Fibroblast of skin of right biceps (primary cell): ENCODE measurements around the gene INSL3.
"Not testable (repeated sequence)": the region's sequence is repeated elsewhere in the genome, so short reads cannot be mapped to it uniquely, and the experiment has no call there.

Source experiments
- DNase-seq: peaks from one replicate; pipeline ENCODE4 v3.0.0-alpha.2; 2013

The INSL3 gene

DNA sequence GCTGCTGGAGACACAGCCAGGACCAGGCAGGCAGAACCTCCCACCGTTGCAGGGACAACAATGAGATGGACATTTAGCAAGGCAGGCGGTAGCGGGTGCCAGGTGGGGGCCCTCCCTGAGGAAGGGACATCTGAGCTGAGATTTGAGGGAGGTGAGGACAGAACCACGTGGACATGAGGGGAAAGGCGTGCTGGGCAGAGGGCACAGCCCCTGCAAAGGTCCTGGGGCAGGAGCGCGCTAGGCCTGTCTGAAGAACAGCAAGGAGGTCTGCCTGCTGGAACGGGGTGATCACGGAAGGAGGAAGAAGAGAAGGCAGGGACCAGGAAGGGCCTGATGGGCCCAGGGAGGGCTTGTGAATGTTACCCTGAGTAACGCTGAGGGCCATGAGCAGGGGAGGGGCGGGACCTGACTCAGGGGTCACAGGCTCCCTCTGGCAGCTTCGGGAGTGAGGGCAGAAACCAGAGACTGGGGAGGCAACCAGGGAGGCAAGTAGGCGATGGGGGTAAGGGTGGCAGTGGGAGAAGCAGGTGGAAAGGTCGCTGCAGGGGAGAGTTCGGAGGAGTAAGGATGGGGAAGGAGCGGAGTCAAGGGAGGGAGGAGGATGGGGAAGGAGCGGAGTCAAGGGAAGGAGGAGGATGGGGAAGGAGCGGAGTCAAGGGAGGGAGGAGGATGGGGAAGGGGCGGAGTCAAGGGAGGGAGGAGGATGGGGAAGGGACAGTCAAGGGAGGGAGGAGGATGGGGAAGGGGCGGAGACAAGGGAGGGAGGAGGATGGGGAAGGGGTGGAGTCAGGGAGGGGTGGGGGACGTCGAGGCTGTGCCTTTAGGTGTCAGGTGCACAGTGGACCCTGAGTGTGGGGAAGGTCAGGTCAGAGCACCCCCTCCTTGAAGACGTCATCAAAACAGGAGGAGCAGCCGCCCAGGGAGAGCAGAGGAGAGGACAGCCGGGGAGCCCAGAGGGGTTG lies 42.1 kb downstream of the INSL3 start:
- DNase-seq: peak; percentile 52

DNA sequence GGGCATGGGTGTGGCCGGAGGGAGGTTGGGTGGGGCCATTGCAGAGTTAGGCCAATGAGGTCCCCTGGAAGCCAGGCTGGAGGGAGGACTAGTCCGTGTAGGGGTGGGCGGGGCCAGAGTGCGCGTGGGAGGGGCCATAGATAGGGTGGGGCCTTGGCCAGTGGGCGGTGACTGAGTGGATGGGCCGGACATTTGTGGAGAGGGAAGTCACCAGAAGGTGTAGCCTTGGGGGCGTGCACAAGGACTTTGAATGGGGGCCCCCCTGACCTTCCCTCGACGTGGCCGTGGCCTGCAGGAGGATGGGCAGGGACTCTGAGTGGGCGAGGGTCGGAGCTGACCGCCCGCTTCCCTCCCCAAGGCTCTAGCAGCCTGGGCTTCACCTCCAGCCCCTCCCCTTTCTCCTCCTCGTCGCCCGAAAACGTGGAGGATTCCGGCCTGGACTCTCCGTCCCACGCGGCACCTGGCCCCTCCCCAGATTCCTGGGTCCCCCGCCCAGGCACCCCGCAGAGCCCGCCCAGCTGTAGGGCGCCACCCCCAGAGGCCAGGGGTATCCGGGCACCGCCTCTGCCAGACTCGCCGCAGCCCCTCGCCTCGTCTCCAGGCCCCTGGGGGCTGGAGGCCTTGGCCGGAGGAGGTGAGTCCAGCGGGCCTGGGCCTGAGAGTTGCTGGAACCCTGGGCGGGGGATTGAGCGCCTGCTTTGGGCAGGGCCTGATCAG lies 42.9 kb downstream of the INSL3 start:
- peak; percentile 48 for DNase-seq

DNA sequence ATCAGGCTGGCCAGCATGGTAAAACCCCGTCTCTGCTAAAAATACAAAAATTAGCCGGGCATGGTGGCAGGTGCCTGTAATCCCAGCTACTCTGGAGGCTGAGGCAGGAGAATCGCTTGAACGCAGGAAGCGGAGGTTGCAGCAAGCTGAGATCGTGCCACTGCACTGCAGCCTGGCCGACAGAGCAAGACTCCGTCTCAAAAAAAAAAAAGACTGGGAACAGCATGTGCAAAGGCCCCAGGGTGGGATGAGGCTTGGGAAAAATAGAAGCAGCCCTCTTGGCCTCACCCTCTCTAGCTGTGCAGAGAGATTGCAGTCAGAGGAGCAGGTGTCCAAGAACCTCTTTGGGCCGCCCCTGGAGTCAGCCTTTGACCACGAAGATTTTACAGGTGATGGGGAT lies 43.5 kb downstream of the INSL3 start:
- DNase-seq: not testable (repeated sequence)

DNA sequence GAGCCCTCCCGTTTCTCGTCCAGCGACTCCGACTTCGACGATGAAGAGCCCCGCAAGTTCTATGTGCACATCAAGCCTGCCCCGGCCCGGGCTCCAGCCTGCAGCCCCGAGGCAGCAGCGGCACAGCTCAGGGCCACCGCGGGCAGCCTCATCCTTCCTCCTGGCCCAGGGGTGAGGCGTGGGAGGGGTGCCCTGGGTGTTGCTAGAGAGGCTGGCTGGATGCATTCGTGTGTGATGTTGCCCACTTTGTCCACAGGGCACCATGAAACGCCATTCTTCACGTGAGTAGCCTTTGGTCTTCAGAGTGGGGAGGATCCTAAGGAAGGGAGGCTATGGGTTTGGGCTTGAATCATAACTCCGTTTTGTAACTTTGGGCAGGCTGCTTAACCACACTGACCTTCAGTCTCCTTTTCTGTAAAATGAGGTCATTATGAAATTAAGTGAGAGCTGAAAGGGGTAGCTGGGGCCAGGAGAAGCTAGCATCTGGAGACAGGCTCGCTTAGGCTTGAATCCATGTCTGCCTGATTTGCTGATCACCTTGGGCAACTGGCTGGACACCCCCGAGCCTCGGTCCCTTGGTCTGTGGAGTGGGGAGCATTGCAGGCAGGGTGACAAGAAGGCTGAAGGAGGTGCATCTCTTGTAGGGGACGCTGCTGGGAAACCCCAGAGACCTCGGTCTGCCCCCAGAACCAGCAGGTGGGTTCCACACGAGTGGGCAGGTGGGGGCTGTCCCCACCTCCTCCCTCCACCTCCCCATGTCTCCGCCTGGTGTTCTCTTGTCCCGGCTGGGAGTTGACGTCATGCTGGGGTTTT lies 45.1 kb downstream of the INSL3 start:
- no peak for DNase-seq

DNA sequence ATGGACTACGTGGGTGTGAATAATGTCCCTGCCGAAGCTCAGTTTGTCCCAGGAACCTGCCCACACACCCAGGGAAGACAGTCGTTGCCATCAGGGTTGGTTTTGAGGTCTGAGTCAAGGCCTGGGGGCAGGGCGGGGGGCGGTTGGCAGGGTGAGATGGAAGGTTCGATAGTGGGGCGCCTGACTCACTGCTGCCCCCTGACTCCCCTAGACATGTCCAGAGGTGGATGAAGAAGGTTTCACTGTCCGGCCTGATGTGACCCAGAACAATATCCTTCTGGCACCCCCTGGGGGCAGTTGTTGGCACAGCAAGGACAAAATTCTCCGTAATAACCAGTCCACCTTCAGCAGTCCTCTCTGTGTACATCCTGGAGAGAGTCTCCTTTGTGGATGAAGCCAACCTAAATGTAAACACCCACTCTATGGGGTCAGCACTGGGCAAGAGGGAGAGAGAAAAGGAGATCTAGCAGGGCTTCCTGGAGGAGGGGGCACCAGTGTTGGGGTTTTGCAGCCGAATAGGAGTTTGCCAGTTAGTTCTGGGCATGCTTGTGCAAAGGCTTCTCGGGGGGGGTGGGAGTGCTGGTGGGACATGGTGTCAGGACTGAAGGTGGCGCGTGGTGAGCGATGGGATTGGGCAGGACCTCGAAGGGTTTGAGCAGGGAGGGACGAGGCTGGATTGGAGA lies 45.9 kb downstream of the INSL3 start:
- DNase-seq: peak; percentile 16

DNA sequence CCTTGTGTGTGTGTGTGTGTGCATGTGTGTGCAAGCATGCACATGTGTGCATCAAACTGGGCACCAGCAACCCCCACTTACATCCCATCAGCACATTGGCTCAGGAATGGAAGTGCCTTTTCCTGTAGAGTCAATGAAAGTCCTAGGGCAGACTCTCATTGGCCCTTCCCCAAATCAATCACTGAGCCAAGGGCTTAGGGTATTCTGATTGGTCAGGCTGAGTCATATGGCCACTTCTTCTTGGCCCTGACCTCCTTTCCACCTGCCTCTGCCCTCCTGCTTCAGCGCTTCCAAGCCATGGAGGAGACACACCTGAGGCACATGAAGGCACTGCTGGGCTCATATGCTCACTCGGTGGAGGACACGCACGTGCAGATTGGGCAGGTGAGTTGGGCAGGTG lies 49.1 kb downstream of the INSL3 start:
- peak; percentile 41 for DNase-seq

DNA sequence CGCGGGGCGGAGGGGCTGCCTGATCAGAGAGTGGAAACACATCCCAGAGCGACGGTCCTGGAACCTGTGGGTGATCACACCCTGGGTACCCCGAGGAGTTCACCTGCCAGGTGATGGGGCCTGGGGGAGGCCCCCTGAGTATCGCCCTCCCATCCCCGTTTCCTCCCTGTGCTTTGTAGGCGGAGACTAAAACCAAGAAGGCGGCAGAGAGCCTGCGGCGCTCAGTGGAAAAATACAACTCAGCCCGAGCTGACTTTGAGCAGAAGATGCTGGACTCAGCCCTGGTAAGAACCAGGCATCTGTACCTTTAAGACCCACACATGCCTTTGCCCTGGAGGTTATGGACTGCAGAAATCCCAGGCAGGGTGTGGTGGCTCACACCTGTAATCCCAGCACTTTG lies 50.7 kb downstream of the INSL3 start:
- DNase-seq: no peak

DNA sequence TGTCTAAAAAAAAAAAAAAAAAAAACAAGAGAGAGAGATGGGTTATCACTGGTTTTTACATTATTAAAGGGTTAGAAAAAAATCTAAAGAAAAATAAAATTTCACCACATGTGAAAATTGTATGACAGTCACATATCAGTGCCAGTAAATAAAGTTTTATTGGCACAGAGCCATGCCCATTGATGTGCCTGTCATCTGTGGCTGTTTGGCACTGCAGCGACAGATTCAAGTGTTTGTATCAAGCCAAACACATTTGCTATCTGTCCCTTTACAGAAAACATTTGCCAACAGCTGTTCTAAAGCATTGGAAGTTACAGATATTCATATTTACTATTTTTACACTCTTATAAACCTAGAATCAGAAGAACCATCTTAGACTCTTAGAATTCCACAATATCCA lies 53.8 kb downstream of the INSL3 start:
- DNase-seq: no peak

DNA sequence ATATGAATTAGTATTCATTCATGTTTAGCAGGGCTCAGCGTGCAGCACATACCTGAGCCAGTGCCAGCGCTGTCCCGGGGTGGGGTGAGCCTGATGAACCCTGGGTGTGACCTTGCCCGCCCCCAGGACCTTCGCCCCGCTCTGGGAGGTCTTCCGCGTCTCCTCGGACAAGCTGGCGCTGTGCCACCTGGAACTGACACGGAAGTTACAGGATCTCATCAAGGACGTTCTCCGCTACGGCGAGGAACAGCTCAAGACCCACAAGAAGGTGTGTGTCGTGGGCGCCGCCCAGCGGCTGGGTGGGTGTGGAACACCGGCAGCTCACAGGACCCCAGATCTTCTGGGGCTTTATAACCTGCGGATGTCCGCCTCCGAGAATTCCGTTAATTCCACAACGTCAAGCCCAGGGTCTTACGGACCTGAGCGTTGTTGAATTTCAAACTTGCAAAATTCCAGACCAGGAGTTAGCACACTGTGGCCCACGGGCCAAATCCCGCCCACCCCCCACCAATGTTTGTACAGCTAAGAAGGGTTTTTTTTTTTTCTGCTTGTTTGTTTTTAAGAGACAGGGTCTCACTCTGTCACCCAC lies 54.7 kb downstream of the INSL3 start:
- peak; percentile 76 for DNase-seq
